Endothelial cell of umbilical vein (primary cell): ENCODE measurements around the gene TAAR9.

Experiments used
- EZH2 ChIP-seq: IDR thresholded peaks from 2 replicates; pipeline ENCODE4 v1.6.1; 2012; ENCODE audit warnings: borderline replicate concordance, low read depth, mild to moderate bottlenecking, moderate library complexity, low read length, inconsistent platforms; ENCODE audit not compliant: severe bottlenecking
- POLR2A ChIP-seq: IDR thresholded peaks from 2 replicates; pipeline ENCODE4 v1.6.1; 2012; ENCODE audit warnings: low read depth, mild to moderate bottlenecking, control low read depth, low read length
- POLR2AphosphoS5 ChIP-seq: IDR thresholded peaks from 2 replicates; pipeline ENCODE4 v1.6.1; 2012; ENCODE audit warnings: low read depth, mild to moderate bottlenecking, control low read depth, low read length, moderate library complexity; ENCODE audit not compliant: insufficient read depth
- TF ChIP-seq, protein P1 (sequence below), 2 donors: IDR thresholded peaks; 1 replicate in 1 of 2; 2 replicates in 1 of 2; pipeline ENCODE4 v1.5.1; 2011; ENCODE audit warnings: low read length in 2 of 2, mild to moderate bottlenecking in 2 of 2, moderate library complexity in 2 of 2, control low read depth in 1 of 2, inconsistent platforms in 1 of 2, low read depth in 1 of 2; ENCODE audit not compliant: insufficient read depth in 1 of 2; ENCODE audit errors: extremely low read depth in 1 of 2

DNA sequence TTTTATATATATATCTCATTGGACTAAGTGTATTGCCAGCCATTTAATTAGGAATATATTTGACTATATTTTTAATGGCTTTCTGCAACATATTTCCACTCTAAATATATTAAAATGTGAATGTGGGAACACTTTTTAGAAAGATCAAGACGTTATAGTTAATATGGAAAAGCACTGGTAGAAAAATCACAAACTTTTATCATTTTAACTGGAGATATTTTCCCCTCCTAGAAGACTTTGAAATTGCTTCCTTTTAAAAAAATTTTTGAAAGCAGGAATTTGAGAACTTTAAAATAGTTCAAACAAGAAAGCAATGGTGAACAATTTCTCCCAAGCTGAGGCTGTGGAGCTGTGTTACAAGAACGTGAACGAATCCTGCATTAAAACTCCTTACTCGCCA lies at the start of gene TAAR9:
- TF ChIP-seq, protein P1, sequence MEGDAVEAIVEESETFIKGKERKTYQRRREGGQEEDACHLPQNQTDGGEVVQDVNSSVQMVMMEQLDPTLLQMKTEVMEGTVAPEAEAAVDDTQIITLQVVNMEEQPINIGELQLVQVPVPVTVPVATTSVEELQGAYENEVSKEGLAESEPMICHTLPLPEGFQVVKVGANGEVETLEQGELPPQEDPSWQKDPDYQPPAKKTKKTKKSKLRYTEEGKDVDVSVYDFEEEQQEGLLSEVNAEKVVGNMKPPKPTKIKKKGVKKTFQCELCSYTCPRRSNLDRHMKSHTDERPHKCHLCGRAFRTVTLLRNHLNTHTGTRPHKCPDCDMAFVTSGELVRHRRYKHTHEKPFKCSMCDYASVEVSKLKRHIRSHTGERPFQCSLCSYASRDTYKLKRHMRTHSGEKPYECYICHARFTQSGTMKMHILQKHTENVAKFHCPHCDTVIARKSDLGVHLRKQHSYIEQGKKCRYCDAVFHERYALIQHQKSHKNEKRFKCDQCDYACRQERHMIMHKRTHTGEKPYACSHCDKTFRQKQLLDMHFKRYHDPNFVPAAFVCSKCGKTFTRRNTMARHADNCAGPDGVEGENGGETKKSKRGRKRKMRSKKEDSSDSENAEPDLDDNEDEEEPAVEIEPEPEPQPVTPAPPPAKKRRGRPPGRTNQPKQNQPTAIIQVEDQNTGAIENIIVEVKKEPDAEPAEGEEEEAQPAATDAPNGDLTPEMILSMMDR (IDR thresholded peaks at IDR 0.05; ENCODE audit: extremely low read depth in 1 of 2, insufficient read depth in 1 of 2, low read depth in 1 of 2, low read length in 2 of 2) = no peak
- no peak for TF ChIP-seq POLR2A
- TF ChIP-seq EZH2 = no peak
- TF ChIP-seq POLR2AphosphoS5 = no peak
